GM23248 (cell line): ENCODE results near the gene TENT4B. TPM values are rescaled to one million over a fixed set of nuclear protein-coding genes. Genes with fewer than 3 reads are reported as not detected.

Source experiments
- DNase-seq: peaks from one replicate; pipeline ENCODE4 v3.0.0-alpha.2; 2015
- H2AFZ ChIP-seq: fragments of 200-600 bp; sonication (generic); 2 replicates; pipeline ENCODE4 v1.6.1; 2016; ENCODE audit warnings: antibody characterized with exemption
- H3F3A ChIP-seq: fragments of 200-600 bp; sonication (generic); 2 replicates; pipeline ENCODE4 v1.6.1; 2016; ENCODE audit warnings: mild to moderate bottlenecking, antibody characterized with exemption, mixed run types; ENCODE audit not compliant: insufficient read depth
- H3K27ac ChIP-seq: fragments of 200-600 bp; sonication (generic); 2 replicates; pipeline ENCODE4 v1.5.1; 2016; ENCODE audit warnings: mild to moderate bottlenecking
- H3K27me3 ChIP-seq: fragments of 200-600 bp; sonication (generic); replicated peaks from 2 replicates; pipeline ENCODE4 v1.6.1; 2016; ENCODE audit warnings: mild to moderate bottlenecking; ENCODE audit not compliant: insufficient read depth
- H3K36me3 ChIP-seq: fragments of 200-600 bp; sonication (generic); 2 replicates; pipeline ENCODE4 v1.6.1; 2016; ENCODE audit warnings: low read depth, mild to moderate bottlenecking
- H3K4me1 ChIP-seq: fragments of 200-600 bp; sonication (generic); 2 replicates; pipeline ENCODE4 v1.6.1; 2016; ENCODE audit warnings: mild to moderate bottlenecking; ENCODE audit not compliant: insufficient read depth
- H3K4me2 ChIP-seq: fragments of 200-600 bp; sonication (generic); one replicate; pipeline ENCODE4 v1.6.1; 2016; ENCODE audit warnings: mild to moderate bottlenecking; ENCODE audit not compliant: unreplicated experiment
- H3K4me3 ChIP-seq: fragments of 200-600 bp; sonication (generic); 2 replicates; pipeline ENCODE4 v1.5.1; 2016; ENCODE audit warnings: mild to moderate bottlenecking
- H3K79me2 ChIP-seq: fragments of 200-600 bp; sonication (generic); 2 replicates; pipeline ENCODE4 v1.6.1; 2016; ENCODE audit warnings: mild to moderate bottlenecking; ENCODE audit not compliant: insufficient read depth
- H3K9ac ChIP-seq: fragments of 200-600 bp; sonication (generic); 2 replicates; pipeline ENCODE4 v1.6.1; 2016; ENCODE audit warnings: mild to moderate bottlenecking
- H3K9me2 ChIP-seq: fragments of 200-600 bp; sonication (generic); 2 replicates; pipeline ENCODE4 v1.6.1; 2016; ENCODE audit warnings: mixed run types, mild to moderate bottlenecking, moderate library complexity; ENCODE audit not compliant: insufficient read depth
- H3K9me3 ChIP-seq: fragments of 200-600 bp; sonication (generic); one replicate; pipeline ENCODE4 v1.6.1; 2017; ENCODE audit warnings: low read depth
- H4K20me1 ChIP-seq: fragments of 200-600 bp; sonication (generic); 2 replicates; pipeline ENCODE4 v1.6.0; 2016; ENCODE audit not compliant: insufficient read depth
- EZH2 ChIP-seq: fragments of 200-600 bp; sonication (generic); IDR thresholded peaks from 2 replicates; pipeline ENCODE4 v1.6.1; 2018; ENCODE audit warnings: antibody characterized with exemption, mild to moderate bottlenecking; ENCODE audit not compliant: insufficient read depth, poor library complexity, severe bottlenecking
- EZH2phosphoT487 ChIP-seq: fragments of 200-600 bp; sonication (generic); IDR thresholded peaks from 2 replicates; pipeline ENCODE4 v1.6.1; 2018; ENCODE audit warnings: antibody characterized with exemption, moderate library complexity, mild to moderate bottlenecking, low read depth; ENCODE audit not compliant: insufficient read depth
- WGBS, 2 experiments: methylation state at CpG; one replicate each; pipeline ENCODE4 v1.1.6; 2015 to 2017; ENCODE audit warnings: low lambda C conversion rate in 2 of 2, low coverage in 1 of 2; ENCODE audit errors: missing lambda C conversion rate in 2 of 2; 5-methylcytosine and 5-hydroxymethylcytosine counted together
- in situ Hi-C: fragments of 300-500 bp; cut with MboI; formaldehyde crosslinking; loops from 2 replicates; pipeline ENCODE4 v1.15.0; 2020
- polyA plus RNA-seq: library from polyadenylated mRNA; unstranded; fragments of >200 nt; fragmentation: Nextera tagmentation; extraction: Ambion mirVana; gene quantifications from 2 replicates; pipeline ENCODE4 v1.2.1, GENCODE V29; 2016
- total RNA-seq: library from RNA; depleted of rRNA; stranded (reverse); fragments of >200 nt; shearing (Covaris generic); gene quantifications from 2 replicates; pipeline ENCODE4 v1.2.3, GENCODE V29; 2014

The TENT4B gene
- total and polyA plus RNA-seq, 2 experiments from 2014 or later: 7.4 to 12.6 TPM

DNA sequence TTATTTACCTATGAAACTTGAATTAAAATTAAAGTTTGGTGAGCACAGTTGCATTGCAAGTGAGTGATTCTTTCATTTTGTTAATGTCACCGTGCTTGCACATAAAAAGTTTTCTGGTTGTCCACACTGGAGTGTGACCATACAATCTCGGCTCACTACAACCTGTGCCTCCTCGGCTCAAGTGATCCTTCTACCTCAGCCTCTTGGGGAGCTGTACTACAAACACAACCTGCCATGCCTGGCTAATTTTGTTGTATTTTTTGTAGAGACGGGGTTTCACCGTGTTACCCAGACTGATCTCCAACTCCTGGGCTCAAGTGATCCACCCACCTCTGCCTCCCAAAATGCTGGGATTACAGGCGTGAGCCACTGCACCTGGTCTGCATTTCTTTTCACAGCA, 63.1 kb downstream of the TENT4B start:
- H3F3A ChIP-seq: peaks cover 20% of the 10 kb centered on the region
- no peak for DNase-seq
- peaks cover 40% of the 10 kb centered on the region for H3K36me3 ChIP-seq
- H3K4me2 ChIP-seq: no peak overlapping the region
- TF ChIP-seq EZH2phosphoT487 (no peak), EZH2 (no peak)
- in situ Hi-C loops: loop anchor here (10.0 kb wide), 1 partner anchor 139 kb away; no protein-coding TSS in a partner anchor
- no peaks in the 10 kb centered on the region for H3K27me3 ChIP-seq
- 95 to 96% methylated on average over 6 of the region's 6 CpGs for WGBS, 2 experiments
- no peaks in the 10 kb centered on the region for H3K9me3 ChIP-seq
- no peak overlapping the region for H3K9ac ChIP-seq
- H4K20me1 ChIP-seq: no peaks in the 10 kb centered on the region
- peaks cover 9% of the 10 kb centered on the region for H3K4me1 ChIP-seq
- H2AFZ ChIP-seq: no peak overlapping the region
- H3K27ac ChIP-seq: no peak overlapping the region
- H3K9me2 ChIP-seq: no peaks in the 10 kb centered on the region
- H3K4me3 ChIP-seq: no peak overlapping the region
- H3K79me2 ChIP-seq: peaks cover 35% of the 10 kb centered on the region

DNA sequence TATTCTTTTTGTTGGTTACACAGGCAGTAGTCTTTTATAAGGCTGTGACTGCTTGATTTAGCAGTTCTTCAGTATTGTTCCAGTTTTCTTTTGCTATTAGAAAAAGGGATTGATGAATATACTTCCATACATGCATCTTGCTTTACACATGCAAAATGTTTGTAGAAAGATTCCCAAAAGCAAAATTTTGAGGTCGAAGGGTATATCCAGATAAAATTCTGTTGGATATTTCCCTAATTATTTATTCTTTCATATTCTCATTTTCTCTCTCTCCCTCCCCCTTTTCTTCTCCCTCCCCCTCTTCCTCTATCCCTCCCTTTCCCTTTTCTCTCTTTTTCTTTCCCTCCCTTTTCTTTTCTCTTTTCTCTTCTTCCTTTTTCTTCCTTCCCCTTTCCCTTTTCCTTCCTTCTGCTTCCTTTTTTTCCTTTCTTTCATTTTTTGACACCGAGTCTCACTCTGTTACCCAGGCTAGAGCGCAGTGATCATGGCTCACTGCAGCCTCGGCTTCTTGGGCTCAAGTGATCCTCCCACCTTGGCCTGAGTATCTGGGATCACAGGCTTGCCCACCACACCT, 66.4 kb downstream of the TENT4B start:
- Histone ChIP-seq H3K79me2 (peaks cover 4% of the 10 kb centered on the region; the same call in 1 of the 2 replicates), H3K4me3 (no peak overlapping the region), H4K20me1 (no peaks in the 10 kb centered on the region), H3K36me3 (peaks cover 42% of the 10 kb centered on the region), H3K9me3 (no peaks in the 10 kb centered on the region), H2AFZ (no peak overlapping the region), H3K27me3 (no peaks in the 10 kb centered on the region), H3K4me2 (no peak overlapping the region), H3K9ac (no peak overlapping the region), H3F3A (0 out of 2 replicates have a peak, but pooled peaks cover 11% of the 10 kb centered on the region), H3K9me2 (no peaks in the 10 kb centered on the region), H3K27ac (no peak overlapping the region), H3K4me1 (0 out of 2 replicates have a peak, but pooled peaks cover 4% of the 10 kb centered on the region)
- in situ Hi-C loops: loop anchor here (10.0 kb wide), 1 partner anchor 135 kb away; no protein-coding TSS in a partner anchor
- TF ChIP-seq EZH2phosphoT487 (no peak), EZH2 (no peak)
- DNase-seq: no peak
- WGBS, 2 experiments: 97% methylated on average over 4 of the region's 4 CpGs

GRCh38 chr16:50224286-50224685, 71.2 kb downstream of the TENT4B start:
- Histone ChIP-seq H3K79me2 (no peaks in the 10 kb centered on the region), H3K9me3 (no peaks in the 10 kb centered on the region), H3K9me2 (no peaks in the 10 kb centered on the region), H3K4me2 (no peak overlapping the region), H3K27ac (no peak overlapping the region), H2AFZ (no peak overlapping the region), H3F3A (0 out of 2 replicates have a peak, but pooled peaks cover 13% of the 10 kb centered on the region), H3K9ac (no peak overlapping the region), H3K27me3 (no peaks in the 10 kb centered on the region), H3K4me1 (0 out of 2 replicates have a peak, but pooled peaks cover 6% of the 10 kb centered on the region), H3K36me3 (peaks cover 42% of the 10 kb centered on the region), H4K20me1 (no peaks in the 10 kb centered on the region), H3K4me3 (no peak overlapping the region)
- peak; percentile 26 for DNase-seq
- in situ Hi-C loops: no loop called here
- TF ChIP-seq EZH2 (no peak), EZH2phosphoT487 (no peak)
- 84 to 91% methylated on average over 3 of the region's 3 CpGs for WGBS, 2 experiments

- TF ChIP-seq EZH2 (no peak), EZH2phosphoT487 (no peak)
- no peaks in the 10 kb centered on the region for H3K9me2 ChIP-seq
- DNase-seq: no peak
- in situ Hi-C loops: no loop called here
- no peak overlapping the region for H2AFZ ChIP-seq
- no peaks in the 10 kb centered on the region for H4K20me1 ChIP-seq
- no peaks in the 10 kb centered on the region for H3K79me2 ChIP-seq
- 0 out of 2 replicates have a peak, but pooled peaks cover 6% of the 10 kb centered on the region for H3K4me1 ChIP-seq
- no peak overlapping the region for H3K9ac ChIP-seq
- no peak overlapping the region for H3K27ac ChIP-seq
- no peaks in the 10 kb centered on the region for H3K9me3 ChIP-seq
- 60 to 61% methylated on average over 3 of the region's 3 CpGs for WGBS, 2 experiments
- H3K4me3 ChIP-seq: no peak overlapping the region
- H3F3A ChIP-seq: 0 out of 2 replicates have a peak, but pooled peaks cover 13% of the 10 kb centered on the region
- no peak overlapping the region for H3K4me2 ChIP-seq
- peaks cover 52% of the 10 kb centered on the region for H3K36me3 ChIP-seq
- H3K27me3 ChIP-seq: no peaks in the 10 kb centered on the region
Observed at GRCh38 chr16:50227120-50227519, 74.0 kb downstream of the TENT4B start.
